OCI-LY1 (cell line): ENCODE measurements around the gene ZDHHC11B.

Experiments used
- H2AFZ ChIP-seq: fragments of 200-600 bp; sonication (generic), shearing (Covaris generic); 2 replicates; pipeline ENCODE4 v1.6.0; 2014; ENCODE audit warnings: antibody characterized with exemption, mild to moderate bottlenecking, low read length
- H3F3A ChIP-seq: fragments of 200-600 bp; sonication (generic), shearing (Covaris generic); 2 replicates; pipeline ENCODE4 v1.6.0; 2014; ENCODE audit warnings: mild to moderate bottlenecking, antibody characterized with exemption, low read length, moderate library complexity; ENCODE audit not compliant: insufficient read depth
- H3K27ac ChIP-seq: fragments of 200-600 bp; sonication (generic); 2 replicates; pipeline ENCODE4 v1.5.1; 2014; ENCODE audit warnings: low read length, mixed run types, mild to moderate bottlenecking, low read depth; ENCODE audit not compliant: poor library complexity, severe bottlenecking
- H3K27me3 ChIP-seq: fragments of 200-600 bp; sonication (generic); 2 replicates; pipeline ENCODE4 v1.6.0; 2014; ENCODE audit warnings: antibody characterized with exemption, mild to moderate bottlenecking, low read length, moderate library complexity; ENCODE audit not compliant: insufficient read depth
- H3K36me3 ChIP-seq: fragments of 200-600 bp; sonication (generic); 2 replicates; pipeline ENCODE4 v1.6.1; 2014; ENCODE audit warnings: mild to moderate bottlenecking, antibody characterized with exemption, low read length, moderate library complexity, mixed read lengths; ENCODE audit not compliant: insufficient read depth
- H3K4me1 ChIP-seq: fragments of 200-600 bp; sonication (generic); 2 replicates; pipeline ENCODE4 v1.5.1; 2014; ENCODE audit warnings: mild to moderate bottlenecking, low read length, moderate library complexity; ENCODE audit not compliant: insufficient read depth, severe bottlenecking
- H3K4me2 ChIP-seq: fragments of 200-600 bp; sonication (generic), shearing (Covaris generic); 2 replicates; pipeline ENCODE4 v1.6.1; 2014; ENCODE audit warnings: low read length
- H3K4me3 ChIP-seq: fragments of 200-600 bp; sonication (generic); 2 replicates; pipeline ENCODE4 v1.5.1; 2014; ENCODE audit warnings: low read length, low read depth, mild to moderate bottlenecking, mixed read lengths; ENCODE audit not compliant: poor library complexity, severe bottlenecking
- H3K79me2 ChIP-seq: fragments of 200-600 bp; shearing (Covaris generic); 2 replicates; pipeline ENCODE4 v1.6.1; 2016; ENCODE audit warnings: mixed run types, low read length, mixed read lengths; ENCODE audit not compliant: insufficient read depth
- H3K9ac ChIP-seq: fragments of 200-600 bp; sonication (generic), shearing (Covaris generic); 2 replicates; pipeline ENCODE4 v1.6.1; 2014; ENCODE audit warnings: mild to moderate bottlenecking, low read length, mixed read lengths
- H3K9me2 ChIP-seq: fragments of 200-600 bp; sonication (generic), shearing (Covaris generic); 2 replicates; pipeline ENCODE4 v1.6.1; 2014; ENCODE audit warnings: low read depth, mild to moderate bottlenecking, low read length, mixed read lengths
- H3K9me3 ChIP-seq: fragments of 200-600 bp; shearing (Covaris generic); 2 replicates; pipeline ENCODE4 v1.6.1; 2014; ENCODE audit warnings: low read length, mixed read lengths
- H4K20me1 ChIP-seq: fragments of 200-600 bp; sonication (generic), shearing (Covaris generic); 2 replicates; pipeline ENCODE4 v1.6.0; 2016; ENCODE audit warnings: mild to moderate bottlenecking, low read length; ENCODE audit not compliant: insufficient read depth
- EZH2 ChIP-seq: fragments of 200-600 bp; sonication (generic), shearing (Covaris generic); IDR thresholded peaks from 2 replicates; pipeline ENCODE4 v1.8.0; 2017; ENCODE audit warnings: borderline replicate concordance, mixed run types, mild to moderate bottlenecking, antibody characterized with exemption, low read length, moderate library complexity, mixed read lengths
- TF ChIP-seq, protein P1 (sequence below): fragments of 200-600 bp; sonication (generic), shearing (Covaris generic); IDR thresholded peaks from 2 replicates; pipeline ENCODE4 v1.5.1; 2017; ENCODE audit warnings: mild to moderate bottlenecking, antibody characterized with exemption, low read length, moderate library complexity, mixed read lengths

The ZDHHC11B gene

DNA sequence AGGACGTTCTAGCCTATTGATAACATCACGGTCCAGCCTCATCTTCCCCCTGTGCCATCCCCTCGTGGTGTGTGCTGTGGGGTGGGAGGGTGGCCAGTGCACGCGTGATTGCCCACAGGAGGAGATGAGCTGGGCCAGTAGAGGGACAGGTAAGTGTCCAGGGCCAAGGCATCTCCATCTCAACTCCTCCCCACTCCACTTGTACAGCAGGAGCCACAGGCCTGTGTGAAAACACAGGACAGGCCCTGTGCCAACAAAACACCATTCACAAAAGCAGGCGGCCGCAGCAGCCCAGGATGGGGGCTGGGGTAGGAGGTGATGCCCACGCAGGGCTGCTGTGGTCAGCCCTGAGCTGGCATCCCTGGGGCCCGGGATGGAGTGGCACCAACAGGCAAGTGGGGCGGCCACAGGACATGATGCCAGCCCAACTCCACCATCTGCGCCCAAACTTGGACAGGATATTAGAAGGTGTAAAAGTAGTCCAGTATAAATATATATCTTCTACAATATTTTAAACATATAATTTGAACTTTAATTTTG, 124.0 kb downstream of the ZDHHC11B start:
- Histone ChIP-seq H3K27me3 (no peaks in the 10 kb centered on the region), H3K9me2 (no peaks in the 10 kb centered on the region), H3K4me2 (no peak overlapping the region), H3K27ac (no peak overlapping the region), H3F3A (no peaks in the 10 kb centered on the region), H4K20me1 (no peaks in the 10 kb centered on the region), H2AFZ (no peak overlapping the region), H3K9ac (no peak overlapping the region), H3K4me3 (no peak overlapping the region), H3K79me2 (no peaks in the 10 kb centered on the region), H3K4me1 (no peaks in the 10 kb centered on the region), H3K36me3 (peaks cover 51% of the 10 kb centered on the region), H3K9me3 (no peaks in the 10 kb centered on the region)
- TF ChIP-seq, protein P1, sequence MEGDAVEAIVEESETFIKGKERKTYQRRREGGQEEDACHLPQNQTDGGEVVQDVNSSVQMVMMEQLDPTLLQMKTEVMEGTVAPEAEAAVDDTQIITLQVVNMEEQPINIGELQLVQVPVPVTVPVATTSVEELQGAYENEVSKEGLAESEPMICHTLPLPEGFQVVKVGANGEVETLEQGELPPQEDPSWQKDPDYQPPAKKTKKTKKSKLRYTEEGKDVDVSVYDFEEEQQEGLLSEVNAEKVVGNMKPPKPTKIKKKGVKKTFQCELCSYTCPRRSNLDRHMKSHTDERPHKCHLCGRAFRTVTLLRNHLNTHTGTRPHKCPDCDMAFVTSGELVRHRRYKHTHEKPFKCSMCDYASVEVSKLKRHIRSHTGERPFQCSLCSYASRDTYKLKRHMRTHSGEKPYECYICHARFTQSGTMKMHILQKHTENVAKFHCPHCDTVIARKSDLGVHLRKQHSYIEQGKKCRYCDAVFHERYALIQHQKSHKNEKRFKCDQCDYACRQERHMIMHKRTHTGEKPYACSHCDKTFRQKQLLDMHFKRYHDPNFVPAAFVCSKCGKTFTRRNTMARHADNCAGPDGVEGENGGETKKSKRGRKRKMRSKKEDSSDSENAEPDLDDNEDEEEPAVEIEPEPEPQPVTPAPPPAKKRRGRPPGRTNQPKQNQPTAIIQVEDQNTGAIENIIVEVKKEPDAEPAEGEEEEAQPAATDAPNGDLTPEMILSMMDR: no peak
- TF ChIP-seq EZH2: no peak
